Body of pancreas (tissue), 4 donors: ENCODE data around the gene CELSR1.

Experiments used
- CTCF ChIP-seq, 7 experiments: fragments of 450-650 bp in 4 of 7; fragments of 200-600 bp in 3 of 7; sonication (generic) in 3 of 7; IDR thresholded peaks; one replicate each; pipeline ENCODE4 v1.5.1; 2016 to 2019; ENCODE audit warnings: antibody characterized with exemption in 7 of 7
- POLR2A ChIP-seq, 3 donors: fragments of 450-650 bp; IDR thresholded peaks; one replicate each; pipeline ENCODE4 v1.6.1; 2016; ENCODE audit warnings: antibody characterized with exemption in 3 of 3, mild to moderate bottlenecking in 2 of 3

DNA sequence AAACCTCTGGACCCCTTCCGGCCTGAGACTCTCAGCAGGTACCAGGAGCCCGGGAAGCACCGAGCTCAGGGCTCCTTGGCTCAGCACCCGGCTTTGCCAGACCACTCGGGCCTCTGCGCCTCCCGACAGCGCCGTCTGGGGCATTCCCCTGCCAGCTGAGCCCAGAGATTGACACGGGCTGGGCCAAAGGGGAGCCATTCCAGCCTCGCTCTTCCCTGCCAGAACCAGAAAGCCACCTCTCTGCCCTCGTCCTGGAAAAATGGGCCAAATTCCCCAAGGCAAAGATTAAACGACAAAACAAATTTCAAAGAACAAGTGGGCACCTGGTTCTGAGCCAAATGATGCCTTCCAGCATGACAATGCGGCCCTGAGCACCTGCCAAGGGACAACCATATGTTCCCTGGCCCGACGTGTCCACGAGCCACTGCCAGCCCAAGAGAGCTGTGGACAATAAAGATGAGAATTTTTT, 59.3 kb downstream of the CELSR1 start:
- no peak for TF ChIP-seq CTCF (IDR thresholded peaks at IDR 0.05)
- no peak for TF ChIP-seq POLR2A (IDR thresholded peaks at IDR 0.05)
